ENCODE measurements around the gene OBSCN. TPM values are rescaled to one million over a fixed set of nuclear protein-coding genes. Genes with fewer than 3 reads are reported as not detected.

OBSCN gene
- total RNA-seq, 1 donor from 2014 or later = 15.2 TPM

GRCh38 chr1:228276901-228277490, 69.2 kb downstream of the OBSCN start:
- H3K27me3 Mint-ChIP-seq (ENCODE audit: unreplicated experiment) = no peaks in the 10 kb centered on the region
- no peaks in the 10 kb centered on the region for H3K9me3 Mint-ChIP-seq (ENCODE audit: unreplicated experiment)
- no peak for DNase-seq (ENCODE audit: extremely low spot score, unreplicated experiment)
- H3K36me3 Mint-ChIP-seq (ENCODE audit: unreplicated experiment) = peaks cover 3% of the 10 kb centered on the region
- no peak overlapping the region for H3K27ac Mint-ChIP-seq (ENCODE audit: unreplicated experiment)
- TF ChIP-seq, protein P1, sequence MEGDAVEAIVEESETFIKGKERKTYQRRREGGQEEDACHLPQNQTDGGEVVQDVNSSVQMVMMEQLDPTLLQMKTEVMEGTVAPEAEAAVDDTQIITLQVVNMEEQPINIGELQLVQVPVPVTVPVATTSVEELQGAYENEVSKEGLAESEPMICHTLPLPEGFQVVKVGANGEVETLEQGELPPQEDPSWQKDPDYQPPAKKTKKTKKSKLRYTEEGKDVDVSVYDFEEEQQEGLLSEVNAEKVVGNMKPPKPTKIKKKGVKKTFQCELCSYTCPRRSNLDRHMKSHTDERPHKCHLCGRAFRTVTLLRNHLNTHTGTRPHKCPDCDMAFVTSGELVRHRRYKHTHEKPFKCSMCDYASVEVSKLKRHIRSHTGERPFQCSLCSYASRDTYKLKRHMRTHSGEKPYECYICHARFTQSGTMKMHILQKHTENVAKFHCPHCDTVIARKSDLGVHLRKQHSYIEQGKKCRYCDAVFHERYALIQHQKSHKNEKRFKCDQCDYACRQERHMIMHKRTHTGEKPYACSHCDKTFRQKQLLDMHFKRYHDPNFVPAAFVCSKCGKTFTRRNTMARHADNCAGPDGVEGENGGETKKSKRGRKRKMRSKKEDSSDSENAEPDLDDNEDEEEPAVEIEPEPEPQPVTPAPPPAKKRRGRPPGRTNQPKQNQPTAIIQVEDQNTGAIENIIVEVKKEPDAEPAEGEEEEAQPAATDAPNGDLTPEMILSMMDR (IDR thresholded peaks at IDR 0.05) = no peak
- H3K4me1 Mint-ChIP-seq (ENCODE audit: unreplicated experiment) = no peaks in the 10 kb centered on the region
- H3K4me3 Mint-ChIP-seq (ENCODE audit: unreplicated experiment) = no peak overlapping the region

DNA sequence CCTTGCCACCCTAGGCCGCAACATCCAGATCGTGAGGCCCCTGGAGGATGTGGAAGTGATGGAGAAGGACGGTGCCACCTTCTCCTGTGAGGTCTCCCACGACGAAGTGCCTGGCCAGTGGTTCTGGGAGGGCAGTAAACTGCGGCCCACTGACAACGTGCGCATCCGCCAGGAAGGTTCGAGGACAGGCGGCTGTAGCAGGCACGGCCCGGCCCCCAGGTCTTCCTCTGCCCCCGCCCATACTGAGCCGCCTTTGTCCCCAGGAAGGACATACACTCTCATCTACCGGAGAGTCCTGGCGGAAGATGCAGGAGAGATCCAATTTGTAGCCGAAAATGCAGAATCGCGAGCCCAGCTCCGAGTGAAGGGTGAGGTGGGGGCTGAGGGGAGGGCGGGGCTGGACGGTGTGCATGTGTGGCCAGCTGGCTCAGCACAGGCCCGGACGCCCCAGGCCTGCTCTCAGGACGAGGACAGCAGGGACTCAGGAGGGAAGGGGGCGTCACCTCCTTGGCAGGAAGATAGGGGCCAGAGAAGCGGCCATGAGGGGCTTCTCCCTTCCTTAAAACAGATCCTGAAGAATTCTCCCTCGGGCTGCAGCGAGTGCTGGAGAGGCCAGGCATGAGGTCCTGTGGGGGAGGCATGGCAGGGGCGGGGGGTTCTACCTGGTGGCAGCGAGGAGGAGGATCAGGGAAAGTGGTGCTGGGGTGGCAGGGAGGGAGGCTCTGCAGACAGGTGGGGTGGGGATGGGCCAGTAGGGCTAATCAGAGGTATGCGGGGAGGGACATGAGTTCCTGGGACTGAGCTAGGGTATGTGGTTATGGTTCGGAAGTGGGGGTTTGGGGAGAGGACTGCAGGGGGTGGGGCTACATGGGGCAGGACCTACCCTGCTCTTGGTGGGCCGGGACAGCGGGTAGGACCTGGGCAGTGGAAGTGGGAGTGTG, 69.9 kb downstream of the OBSCN start:
- no peak for DNase-seq (ENCODE audit: extremely low spot score, unreplicated experiment)
- Mint-ChIP-seq H3K4me3 (ENCODE audit: unreplicated experiment) (no peak overlapping the region), H3K27ac (ENCODE audit: unreplicated experiment) (no peak overlapping the region), H3K27me3 (ENCODE audit: unreplicated experiment) (no peaks in the 10 kb centered on the region), H3K36me3 (ENCODE audit: unreplicated experiment) (peaks cover 5% of the 10 kb centered on the region), H3K9me3 (ENCODE audit: unreplicated experiment) (no peaks in the 10 kb centered on the region), H3K4me1 (ENCODE audit: unreplicated experiment) (no peaks in the 10 kb centered on the region)
- TF ChIP-seq, protein P1 (IDR thresholded peaks at IDR 0.05) = no peak

GRCh38 chr1:228278432-228278941, 70.6 kb downstream of the OBSCN start:
- TF ChIP-seq, protein P1 (IDR thresholded peaks at IDR 0.05) = no peak
- H3K9me3 Mint-ChIP-seq (ENCODE audit: unreplicated experiment) = no peaks in the 10 kb centered on the region
- no peaks in the 10 kb centered on the region for H3K4me1 Mint-ChIP-seq (ENCODE audit: unreplicated experiment)
- H3K4me3 Mint-ChIP-seq (ENCODE audit: unreplicated experiment) = no peak overlapping the region
- peak; percentile 84 for DNase-seq (ENCODE audit: extremely low spot score, unreplicated experiment)
- no peak overlapping the region for H3K27ac Mint-ChIP-seq (ENCODE audit: unreplicated experiment)
- H3K27me3 Mint-ChIP-seq (ENCODE audit: unreplicated experiment) = no peaks in the 10 kb centered on the region
- H3K36me3 Mint-ChIP-seq (ENCODE audit: unreplicated experiment) = peaks cover 5% of the 10 kb centered on the region

GRCh38 chr1:228279011-228279721, 71.3 kb downstream of the OBSCN start:
- no peaks in the 10 kb centered on the region for H3K27me3 Mint-ChIP-seq (ENCODE audit: unreplicated experiment)
- H3K27ac Mint-ChIP-seq (ENCODE audit: unreplicated experiment) = no peak overlapping the region
- peaks cover 2% of the 10 kb centered on the region for H3K4me1 Mint-ChIP-seq (ENCODE audit: unreplicated experiment)
- no peaks in the 10 kb centered on the region for H3K9me3 Mint-ChIP-seq (ENCODE audit: unreplicated experiment)
- peaks cover 5% of the 10 kb centered on the region for H3K36me3 Mint-ChIP-seq (ENCODE audit: unreplicated experiment)
- TF ChIP-seq, protein P1 (IDR thresholded peaks at IDR 0.05) = no peak
- DNase-seq (ENCODE audit: extremely low spot score, unreplicated experiment) = peak; percentile 81
- no peak overlapping the region for H3K4me3 Mint-ChIP-seq (ENCODE audit: unreplicated experiment)
